Stimulated activated CD4-positive, alpha-beta T cell treated with anti-CD3 and anti-CD28 coated beads, Interleukin-4, amount 100 ng/mL, for 24 hours (primary cell): Measurements from ENCODE around the gene LMO4.

ENCODE experiments used
- DNase-seq: peaks from one replicate; pipeline ENCODE4 v3.0.0-alpha.2; 2020

The LMO4 gene

DNA sequence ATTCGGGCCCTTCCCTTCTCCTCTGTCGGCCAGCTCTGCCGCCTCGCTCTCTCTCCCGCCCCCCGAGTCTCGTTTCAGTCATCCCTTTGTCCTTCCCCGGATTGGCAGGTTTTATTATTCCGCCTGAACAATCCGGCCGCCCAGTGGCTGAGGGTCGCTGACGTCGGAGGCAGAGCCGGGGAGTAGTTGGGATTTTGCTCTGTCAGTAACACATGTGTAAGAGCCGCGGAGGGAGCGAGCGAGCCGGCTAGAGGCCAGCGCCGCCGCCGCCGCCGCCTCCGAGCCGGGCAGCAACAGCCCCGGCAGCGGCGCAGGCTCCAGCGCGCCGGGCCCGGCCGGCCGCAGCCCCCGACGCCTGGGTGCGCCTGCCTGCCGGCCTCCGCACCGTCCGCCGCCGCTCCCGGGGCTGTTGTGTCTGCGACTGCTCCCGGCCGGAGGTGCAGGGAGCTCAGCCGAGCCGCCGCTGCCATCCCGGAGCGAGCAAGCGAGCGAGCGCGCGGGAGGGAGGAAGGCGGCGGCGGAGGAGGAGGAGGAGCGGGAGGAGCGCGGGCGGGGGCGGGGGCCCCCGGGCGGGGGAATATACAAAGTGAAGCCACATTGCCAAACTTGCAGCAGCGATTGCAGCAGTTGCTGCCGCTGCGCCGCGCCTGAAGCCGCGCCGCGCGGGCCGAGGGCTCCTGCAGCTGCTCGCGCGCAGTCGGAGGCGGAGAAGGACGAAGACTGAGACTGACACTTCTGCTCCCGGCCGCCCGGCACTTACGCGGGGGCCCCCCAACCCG is at the start of gene LMO4:
Gene LMO4, plus strand, starts transcription at position 609 of the 779 bp plus-strand sequence. CDS start 3,136 bp downstream, outside the sequence.
- peak; percentile 86 for DNase-seq

- no peak for DNase-seq
Observed at GRCh38 chr1:87279536-87279875, 49.2 kb upstream of the LMO4 start.

DNA sequence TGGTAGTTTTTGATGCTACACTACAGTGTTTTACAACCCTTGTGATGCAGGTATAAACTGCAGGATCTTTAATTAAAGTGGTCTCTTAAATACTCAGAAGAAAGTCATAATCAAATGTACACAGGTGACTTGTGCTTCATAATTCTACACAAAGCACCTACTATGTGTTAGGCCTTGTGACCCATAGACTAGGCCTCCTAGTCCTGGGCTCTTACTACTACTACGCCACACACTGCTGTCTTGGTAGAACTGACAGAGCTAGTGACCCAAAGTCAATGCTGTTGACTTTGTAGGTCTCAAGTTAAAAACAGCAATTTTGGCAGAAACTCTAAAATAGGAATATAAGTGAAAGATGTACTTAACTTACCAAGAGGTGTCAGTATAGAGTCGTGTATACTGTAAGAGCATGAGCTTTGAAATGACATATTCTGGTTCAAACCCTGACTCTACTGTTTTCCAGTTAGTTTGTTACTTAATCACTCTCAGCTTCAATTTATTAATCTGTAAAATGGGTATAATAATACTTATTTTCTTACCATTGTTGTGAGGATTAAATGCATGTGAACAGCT is 48.6 kb upstream of the LMO4 start:
- no peak for DNase-seq

GRCh38 chr1:87284456-87285240 is 44.0 kb upstream of the LMO4 start:
- no peak for DNase-seq

GRCh38 chr1:87291107-87291506 is 37.6 kb upstream of the LMO4 start:
- no peak for DNase-seq

DNA sequence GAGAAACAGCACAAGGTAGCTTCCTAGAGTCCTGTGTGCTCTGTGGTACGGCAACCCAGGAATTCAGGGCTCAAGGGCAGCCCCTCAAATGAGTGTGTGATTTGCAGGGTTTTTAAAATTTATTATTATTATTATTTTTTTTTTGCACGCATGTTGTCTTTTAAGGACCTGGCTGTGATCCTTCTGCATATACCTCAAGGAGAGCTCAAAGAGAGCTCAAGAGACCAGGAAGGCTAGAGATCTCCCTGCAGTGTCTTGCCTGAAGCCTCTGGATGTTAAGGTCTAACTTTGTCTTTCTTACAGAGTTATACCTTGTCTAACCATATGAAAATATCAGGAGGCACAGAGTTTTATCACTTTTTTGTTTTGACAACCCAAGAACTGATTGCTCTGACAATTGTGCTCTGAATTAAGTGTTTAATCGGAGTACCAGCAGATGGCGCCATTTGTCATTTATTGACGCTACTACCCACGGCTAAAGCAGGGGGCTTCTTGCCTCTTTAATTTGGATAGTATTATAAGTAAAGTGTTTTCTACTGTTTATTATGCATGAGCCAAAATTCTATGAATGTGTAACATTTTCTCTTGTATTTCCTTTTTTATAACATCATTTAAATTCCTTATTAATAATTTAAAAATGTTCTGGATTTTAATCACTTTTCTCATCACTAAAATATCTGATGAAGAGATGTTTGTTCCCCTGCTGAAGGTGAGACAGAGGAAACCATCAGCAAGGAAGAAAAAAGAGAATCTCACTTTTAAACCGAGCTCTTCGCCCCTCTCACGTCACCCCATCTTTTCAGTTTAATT is 35.8 kb upstream of the LMO4 start:
- DNase-seq = peak; percentile 66

GRCh38 chr1:87294633-87295032 is 34.0 kb upstream of the LMO4 start:
- DNase-seq = no peak

GRCh38 chr1:87295445-87296110 is 33.1 kb upstream of the LMO4 start:
- DNase-seq = no peak

DNA sequence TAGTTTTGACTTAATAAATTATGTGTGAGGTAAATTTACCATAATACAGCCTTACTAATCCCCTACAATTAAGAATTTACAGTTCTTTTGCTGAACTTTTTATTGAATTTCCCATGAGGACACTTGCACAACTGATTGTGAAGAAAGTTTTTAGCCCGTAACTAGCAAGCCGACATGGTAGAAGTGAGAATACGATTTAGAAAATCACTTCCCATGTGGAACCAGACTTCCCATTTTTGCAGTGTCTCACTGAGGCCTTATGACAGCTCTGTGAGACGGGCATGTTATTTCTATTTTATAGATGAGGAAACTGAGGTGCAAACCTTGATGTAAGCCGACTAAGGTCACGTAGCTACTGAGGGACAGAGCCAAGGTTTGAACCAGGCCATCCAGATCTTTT is 32.5 kb upstream of the LMO4 start:
- DNase-seq = no peak

GRCh38 chr1:87299661-87300060 is 29.0 kb upstream of the LMO4 start:
- DNase-seq = no peak

DNA sequence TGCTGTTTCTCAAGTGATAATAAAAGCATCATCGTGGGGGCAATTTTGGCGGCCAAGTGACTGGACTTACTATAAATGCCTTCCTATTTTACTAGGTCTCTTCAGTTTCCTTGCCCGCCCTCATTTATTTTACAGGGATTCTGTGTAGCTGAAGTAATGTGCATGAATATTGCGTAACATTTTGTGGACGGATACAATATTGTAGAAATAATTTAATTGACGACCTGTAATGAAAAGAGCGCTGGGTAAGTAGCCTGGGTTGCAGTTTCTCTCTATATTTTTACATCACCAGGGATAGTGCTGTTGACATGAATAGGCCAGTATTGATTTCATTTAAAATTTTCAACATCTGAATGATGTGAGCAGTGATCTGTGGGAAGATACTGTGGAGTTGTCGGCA is 28.1 kb upstream of the LMO4 start:
- DNase-seq = no peak

- no peak for DNase-seq
Observed at GRCh38 chr1:87305151-87305550, 23.5 kb upstream of the LMO4 start.

DNA sequence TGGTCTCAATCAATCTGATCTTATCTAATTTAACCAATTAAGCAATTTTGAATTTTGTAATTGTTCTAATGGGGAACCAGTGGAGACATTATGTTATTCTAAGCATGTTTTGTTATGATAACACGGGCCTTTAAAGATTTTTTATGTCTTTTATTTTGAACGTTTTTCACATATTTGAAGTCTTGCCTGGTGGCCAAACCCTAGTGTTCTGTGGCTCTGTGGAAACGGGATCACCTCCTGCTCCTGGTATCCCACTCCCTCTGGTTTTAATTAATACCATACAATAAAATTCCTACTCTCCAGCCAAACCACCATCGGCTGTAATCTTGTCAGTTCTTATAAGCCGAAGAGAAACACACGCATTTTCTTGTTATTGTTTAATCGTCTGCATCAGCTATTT is 22.9 kb upstream of the LMO4 start:
- DNase-seq = no peak

- no peak for DNase-seq
Observed at GRCh38 chr1:87307306-87307705, 21.4 kb upstream of the LMO4 start.

DNA sequence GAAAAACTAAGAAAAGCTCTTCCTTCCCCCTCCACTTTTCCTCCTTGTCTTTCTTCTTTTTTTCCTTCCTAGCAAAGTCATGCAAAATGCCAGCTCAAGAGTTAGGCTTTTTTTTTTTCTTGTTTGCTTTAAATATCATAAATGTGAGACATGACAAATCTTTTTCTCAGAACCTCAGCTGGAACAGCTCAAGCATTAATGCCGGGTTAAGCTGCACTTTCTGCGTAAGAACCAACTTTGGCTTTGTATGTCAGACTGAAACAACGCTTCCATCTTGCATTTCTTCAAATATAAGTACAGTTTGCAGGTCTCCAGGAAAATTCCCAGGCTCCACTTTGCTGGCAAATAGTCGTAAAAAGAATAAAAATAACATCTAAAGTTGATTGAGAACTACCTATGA is 20.7 kb upstream of the LMO4 start:
- DNase-seq = no peak

DNA sequence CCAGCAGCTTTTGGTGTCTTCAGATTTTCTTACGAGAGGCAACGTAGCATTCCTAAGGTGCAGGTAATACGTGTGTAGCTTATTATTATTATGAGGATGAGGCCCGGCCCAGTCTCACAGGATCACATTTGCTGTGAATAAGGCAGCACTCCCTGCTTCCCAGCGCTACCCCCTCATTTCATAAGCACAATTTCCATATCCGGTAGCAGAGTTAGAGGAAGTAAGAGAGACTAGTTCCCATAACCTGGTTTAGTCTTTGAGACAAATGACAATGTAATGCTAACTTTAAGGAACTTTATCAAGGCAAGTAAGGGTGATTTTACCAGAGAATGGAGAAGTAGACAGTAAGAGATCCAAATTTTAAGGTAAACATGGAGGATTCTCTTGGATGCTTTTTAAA is 14.6 kb upstream of the LMO4 start:
- no peak for DNase-seq

DNA sequence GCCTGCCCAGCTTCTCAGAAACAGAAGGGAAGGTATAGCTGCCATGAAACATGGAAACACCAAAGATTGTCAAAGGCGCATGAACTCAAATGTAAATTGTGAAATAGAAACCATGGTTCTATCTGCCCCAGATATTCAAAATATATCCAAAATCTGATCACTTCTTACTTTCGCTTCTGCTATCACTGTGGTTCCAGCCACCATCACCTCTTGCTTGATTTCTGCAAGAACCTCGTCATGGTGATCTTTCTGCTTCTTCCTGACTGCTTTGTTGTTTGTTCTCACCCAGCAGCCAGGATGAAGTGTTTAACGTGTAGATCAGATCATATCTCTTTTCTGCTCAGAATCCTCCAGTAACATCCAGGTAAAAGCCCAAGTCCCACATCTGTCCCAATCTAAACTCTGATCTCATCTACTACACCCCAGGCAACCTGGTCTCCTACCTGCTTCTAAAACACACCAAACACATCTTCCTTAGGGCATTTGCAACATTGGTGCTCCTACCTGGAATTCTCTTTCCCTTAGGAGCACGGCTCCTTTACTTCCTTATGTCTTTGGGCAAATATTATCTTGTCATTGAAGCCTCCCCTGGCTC is 10.5 kb upstream of the LMO4 start:
- no peak for DNase-seq

GRCh38 chr1:87318806-87319205 is 9.9 kb upstream of the LMO4 start:
- no peak for DNase-seq

DNA sequence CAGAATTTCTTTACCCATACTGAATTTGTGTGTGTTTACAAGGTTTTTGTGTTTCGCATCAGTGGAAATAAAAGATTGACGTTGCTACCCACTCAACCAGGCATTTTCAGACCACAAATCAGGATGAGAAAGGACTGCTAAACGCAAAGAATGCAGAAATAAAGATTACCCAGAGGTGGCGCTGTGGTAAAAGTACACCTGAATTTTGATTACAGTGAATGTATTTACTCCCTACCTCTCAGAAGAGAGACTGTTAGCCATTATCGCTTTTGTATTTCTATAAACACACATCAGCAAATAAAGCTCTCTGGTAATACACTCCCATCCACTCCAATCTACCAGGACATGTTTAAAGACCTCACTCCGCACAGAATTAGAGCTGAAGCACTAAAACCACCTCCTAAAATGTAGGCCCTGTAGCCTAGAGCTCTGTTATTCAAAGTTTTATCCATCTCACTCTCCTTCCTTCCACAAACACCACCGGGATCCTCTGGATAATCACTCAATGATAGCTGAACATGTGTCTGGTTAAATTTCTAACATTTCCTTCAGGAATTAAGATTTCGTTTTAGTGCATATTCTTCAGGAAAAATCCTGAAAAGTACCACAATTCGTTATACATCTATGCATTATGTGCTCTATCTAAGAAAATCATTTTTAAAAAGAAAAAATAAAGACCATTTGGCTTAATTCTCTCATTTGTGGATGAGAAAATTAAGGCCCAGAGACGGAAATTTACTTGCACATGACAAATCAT is 2.5 kb upstream of the LMO4 start:
- peak; percentile 58 for DNase-seq

DNA sequence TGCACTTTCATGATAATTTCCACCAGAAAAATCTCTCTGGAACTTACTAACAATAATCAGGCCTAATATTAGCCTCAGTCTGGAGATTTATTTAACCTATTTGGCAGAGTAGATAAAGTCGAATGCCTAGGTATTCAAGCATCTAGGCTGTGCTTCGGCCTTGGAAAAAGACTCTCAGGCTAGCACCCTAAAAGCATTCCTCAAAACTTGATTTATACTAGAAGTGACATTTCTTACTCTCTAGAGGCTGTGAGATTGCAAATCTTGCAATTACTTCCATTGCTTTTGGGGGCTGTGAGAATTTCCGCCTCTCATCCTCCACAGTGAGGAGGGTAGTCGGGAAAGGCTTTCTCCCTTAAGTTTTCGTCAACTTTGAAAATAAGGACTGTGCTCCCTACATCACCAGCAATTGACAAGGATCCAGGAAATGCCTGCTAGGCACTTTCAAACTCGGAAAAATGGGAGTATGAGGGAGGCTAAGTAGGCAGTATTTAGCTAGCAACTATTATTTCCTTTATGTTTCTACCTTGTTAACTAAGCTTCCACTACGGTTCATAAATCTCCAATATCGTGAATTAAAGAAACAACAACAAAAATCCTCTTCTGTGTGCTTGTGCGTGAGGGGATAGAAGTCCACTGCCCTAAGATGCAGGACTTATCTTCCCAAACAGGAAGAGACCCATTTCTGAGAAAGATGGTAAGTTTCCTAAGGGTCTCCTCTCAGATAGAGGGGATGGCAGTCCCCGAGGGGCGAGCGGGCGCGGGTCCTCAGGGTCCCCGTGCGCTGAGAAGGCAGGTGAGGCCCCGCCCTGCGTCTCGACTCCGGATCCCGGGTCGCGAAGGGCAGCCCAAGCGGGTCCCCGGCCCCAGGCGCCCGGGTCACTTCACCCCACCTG is 1.1 kb upstream of the LMO4 start:
- DNase-seq = no peak
